DOHH2 (cell line): ENCODE data around the gene ANK3.

Experiments used
- EZH2phosphoT487 ChIP-seq: fragments of 200-600 bp; sonication (generic); IDR thresholded peaks from 2 replicates; pipeline ENCODE4 v1.6.1; 2017; ENCODE audit warnings: borderline replicate concordance, mild to moderate bottlenecking, antibody characterized with exemption, low read length, moderate library complexity, mixed read lengths
- TF ChIP-seq, protein P1 (sequence below): fragments of 200-600 bp; sonication (generic); IDR thresholded peaks from one replicate; pipeline ENCODE4 v1.5.1; 2014; ENCODE audit warnings: antibody characterized with exemption, mild to moderate bottlenecking, low read depth, low read length; ENCODE audit not compliant: poor library complexity, severe bottlenecking

DNA sequence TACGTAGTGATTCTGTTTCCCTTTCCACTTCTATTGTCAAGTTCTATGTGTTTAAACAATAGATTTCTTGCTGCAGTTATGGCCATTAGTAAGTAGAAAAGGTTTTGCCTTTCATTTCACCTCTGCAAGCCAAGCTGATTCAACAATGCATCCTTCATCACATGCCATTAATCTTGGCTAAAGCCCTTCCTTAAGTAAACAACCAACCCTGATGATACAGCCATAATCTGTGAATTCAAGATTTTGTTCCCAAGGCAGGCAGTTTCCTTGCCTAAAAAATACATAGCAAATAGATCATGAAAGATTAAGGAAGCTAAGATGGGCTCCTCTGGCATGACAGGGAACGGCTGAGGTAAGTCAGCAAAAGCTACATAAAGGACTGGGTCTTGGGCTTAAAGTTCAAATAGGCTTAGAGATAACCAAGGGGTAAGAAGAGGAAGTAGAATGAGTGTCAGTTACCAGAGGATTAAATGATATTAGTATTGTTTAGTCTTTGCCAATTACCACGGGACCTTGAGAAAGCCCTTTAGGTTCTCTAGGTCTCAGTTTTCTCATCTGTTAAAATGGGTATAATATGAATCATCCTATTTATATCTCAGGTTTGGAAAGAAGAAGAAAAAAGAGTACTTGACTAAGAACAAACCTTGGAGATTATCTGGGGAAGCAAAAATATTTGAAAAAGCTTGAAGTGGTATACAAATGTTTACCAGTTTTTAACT, 35.9 kb upstream of the ANK3 start:
- TF ChIP-seq, protein P1, sequence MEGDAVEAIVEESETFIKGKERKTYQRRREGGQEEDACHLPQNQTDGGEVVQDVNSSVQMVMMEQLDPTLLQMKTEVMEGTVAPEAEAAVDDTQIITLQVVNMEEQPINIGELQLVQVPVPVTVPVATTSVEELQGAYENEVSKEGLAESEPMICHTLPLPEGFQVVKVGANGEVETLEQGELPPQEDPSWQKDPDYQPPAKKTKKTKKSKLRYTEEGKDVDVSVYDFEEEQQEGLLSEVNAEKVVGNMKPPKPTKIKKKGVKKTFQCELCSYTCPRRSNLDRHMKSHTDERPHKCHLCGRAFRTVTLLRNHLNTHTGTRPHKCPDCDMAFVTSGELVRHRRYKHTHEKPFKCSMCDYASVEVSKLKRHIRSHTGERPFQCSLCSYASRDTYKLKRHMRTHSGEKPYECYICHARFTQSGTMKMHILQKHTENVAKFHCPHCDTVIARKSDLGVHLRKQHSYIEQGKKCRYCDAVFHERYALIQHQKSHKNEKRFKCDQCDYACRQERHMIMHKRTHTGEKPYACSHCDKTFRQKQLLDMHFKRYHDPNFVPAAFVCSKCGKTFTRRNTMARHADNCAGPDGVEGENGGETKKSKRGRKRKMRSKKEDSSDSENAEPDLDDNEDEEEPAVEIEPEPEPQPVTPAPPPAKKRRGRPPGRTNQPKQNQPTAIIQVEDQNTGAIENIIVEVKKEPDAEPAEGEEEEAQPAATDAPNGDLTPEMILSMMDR, result no peak
- no peak for TF ChIP-seq EZH2phosphoT487
